CD14-positive monocyte (primary cell): ENCODE results near the gene PRUNE1. TPM values are rescaled to one million over a fixed set of nuclear protein-coding genes. Genes with fewer than 3 reads are reported as not detected.

Experiments used
- DNase-seq, 3 donors: peaks; one replicate each; pipeline ENCODE4 v3.0.0-alpha.2; 2011 to 2022
- H2AFZ ChIP-seq: 2 replicates; pipeline ENCODE4 v1.6.0; 2012; ENCODE audit warnings: mild to moderate bottlenecking, low read depth, low read length, inconsistent platforms; ENCODE audit not compliant: insufficient read depth, poor library complexity, severe bottlenecking
- H3K27ac ChIP-seq, 2 donors: 1 replicate in 1 of 2; 2 replicates in 1 of 2; pipeline ENCODE4 v1.5.1; 2012 to 2013; ENCODE audit warnings: low read length in 2 of 2, control low read depth in 1 of 2, inconsistent platforms in 1 of 2, low read depth in 1 of 2, mild to moderate bottlenecking in 1 of 2
- H3K27me3 ChIP-seq, 2 donors: one replicate each; pipeline versions ENCODE4 v1.6.0 to v1.6.1; 2011 to 2013; ENCODE audit warnings: low read length in 2 of 2; ENCODE audit not compliant: control insufficient read depth in 2 of 2, insufficient read depth in 2 of 2
- H3K36me3 ChIP-seq, 2 donors: replicated peaks in 1 of 2; 1 replicate in 1 of 2; 2 replicates in 1 of 2; pipeline versions ENCODE4 v1.5.1 to v1.6.1; 2012 to 2013; ENCODE audit warnings: low read length in 2 of 2, control low read depth in 1 of 2, inconsistent platforms in 1 of 2, mild to moderate bottlenecking in 1 of 2; ENCODE audit not compliant: insufficient read depth in 2 of 2, control insufficient read depth in 1 of 2
- H3K4me1 ChIP-seq, 2 donors: 1 replicate in 1 of 2; 2 replicates in 1 of 2; pipeline versions ENCODE4 v1.5.1 to v1.6.1; 2012 to 2013; ENCODE audit warnings: low read length in 2 of 2, control low read depth in 1 of 2, inconsistent platforms in 1 of 2, mild to moderate bottlenecking in 1 of 2, moderate library complexity in 1 of 2; ENCODE audit not compliant: insufficient read depth in 2 of 2, control insufficient read depth in 1 of 2
- H3K4me2 ChIP-seq: replicated peaks from 2 replicates; pipeline ENCODE3; 2012; ENCODE audit warnings: low read length, moderate library complexity, mild to moderate bottlenecking; ENCODE audit not compliant: poor library complexity, severe bottlenecking; ENCODE audit errors: extremely low read depth
- H3K4me3 ChIP-seq, 3 experiments: fragments of 200-600 bp in 1 of 3; sonication (generic) in 1 of 3; replicated peaks in 1 of 3; 1 replicate in 2 of 3; 2 replicates in 1 of 3; pipeline ENCODE4 v1.5.1; 2011 to 2013; ENCODE audit warnings: low read length in 3 of 3, mild to moderate bottlenecking in 3 of 3, control low read depth in 2 of 3, low read depth in 2 of 3, inconsistent platforms in 1 of 3, moderate library complexity in 1 of 3
- H3K79me2 ChIP-seq: 2 replicates; pipeline ENCODE4 v1.6.0; 2012; ENCODE audit warnings: mild to moderate bottlenecking, control low read depth, inconsistent platforms, low read length, moderate library complexity; ENCODE audit not compliant: insufficient read depth
- H3K9ac ChIP-seq: 2 replicates; pipeline ENCODE4 v1.6.0; 2017; ENCODE audit warnings: low read length, mild to moderate bottlenecking; ENCODE audit not compliant: insufficient read depth, poor library complexity, severe bottlenecking
- H3K9me3 ChIP-seq, 2 donors: replicated peaks in 1 of 2; 1 replicate in 1 of 2; 2 replicates in 1 of 2; pipeline versions ENCODE4 v1.5.1 to v1.6.1; 2012 to 2013; ENCODE audit warnings: low read length in 2 of 2, control low read depth in 1 of 2; ENCODE audit not compliant: control insufficient read depth in 1 of 2, insufficient read depth in 1 of 2
- H4K20me1 ChIP-seq: 2 replicates; pipeline ENCODE4 v1.6.0; 2012; ENCODE audit warnings: mild to moderate bottlenecking, low read length, control low read depth, moderate library complexity; ENCODE audit not compliant: insufficient read depth
- H3K27ac Mint-ChIP-seq, 7 donors: one replicate each; pipeline ENCODE4 v1.8.0; 2020; ENCODE audit warnings: mild to moderate bottlenecking in 7 of 7, mixed read lengths in 7 of 7, moderate library complexity in 6 of 7, inconsistent platforms in 2 of 7
- H3K27me3 Mint-ChIP-seq, 3 donors: one replicate each; pipeline ENCODE4 v1.8.0; 2021 to 2022; ENCODE audit warnings: low read depth in 3 of 3, mild to moderate bottlenecking in 3 of 3, mixed read lengths in 3 of 3, moderate library complexity in 3 of 3, inconsistent platforms in 1 of 3
- H3K36me3 Mint-ChIP-seq, 2 donors: one replicate each; pipeline ENCODE4 v1.8.0; 2020; ENCODE audit warnings: mixed read lengths in 2 of 2, inconsistent platforms in 1 of 2, mild to moderate bottlenecking in 1 of 2
- H3K4me1 Mint-ChIP-seq: one replicate; pipeline ENCODE4 v1.8.0; 2020; ENCODE audit warnings: mild to moderate bottlenecking, mixed read lengths
- H3K4me3 Mint-ChIP-seq, 2 donors: one replicate each; pipeline ENCODE4 v1.8.0; 2020; ENCODE audit warnings: mild to moderate bottlenecking in 2 of 2, mixed read lengths in 2 of 2, moderate library complexity in 1 of 2
- H3K9me3 Mint-ChIP-seq, 7 donors: one replicate each; pipeline ENCODE4 v1.8.0; 2020 to 2022; ENCODE audit warnings: mixed read lengths in 7 of 7, mild to moderate bottlenecking in 6 of 7, moderate library complexity in 6 of 7, inconsistent platforms in 2 of 7
- CTCF ChIP-seq: fragments of 200-600 bp; IDR thresholded peaks from one replicate; pipeline ENCODE4 v1.8.0; 2022; ENCODE audit warnings: antibody characterized with exemption, mild to moderate bottlenecking
- WGBS: methylation state at CpG from one replicate; pipeline ENCODE4 v1.1.5; 2013; ENCODE audit warnings: missing lambda C conversion rate; ENCODE audit not compliant: insufficient coverage; 5-methylcytosine and 5-hydroxymethylcytosine counted together
- intact Hi-C, 2 donors: fragments of 100-400 bp; cut with micrococcal nuclease; formaldehyde crosslinking; loops; one replicate each; pipeline versions ENCODE4 v1.15.0 to v1.15.1; 2023
- polyA plus RNA-seq, 3 donors: library from polyadenylated mRNA; depleted of rRNA in 1 of 3; unstranded in 2 of 3; stranded (reverse) in 1 of 3; fragments of 300-500 nt in 2 of 3; fragments of >200 nt in 1 of 3; fragmentation: Illumina TruSeq in 2 of 3; gene quantifications; 1 replicate in 2 of 3; 2 replicates in 1 of 3; pipeline ENCODE4 v1.2.3, GENCODE V29; 2012 to 2021

Gene PRUNE1
- polyA plus RNA-seq, 3 donors, result 8.4 to 22.8 (median 22.6) TPM

GRCh38 chr1:150965605-150966004 lies 42.6 kb upstream of the PRUNE1 start:
- H3K79me2 ChIP-seq, result peaks cover 40% of the 10 kb centered on the region
- H3K27ac ChIP-seq, result peak overlapping the region in 1 of 2 donors; percentile 3
- Mint-ChIP-seq H3K27me3 (no peaks in the 10 kb centered on the region), H3K9me3 (no peaks in the 10 kb centered on the region), H3K36me3 (peaks cover 79 to 80% of the 10 kb centered on the region in 2 donors), H3K4me1 (peaks cover 13% of the 10 kb centered on the region), H3K4me3 (no peak overlapping the region), H3K27ac (peak overlapping the region in 1 of 7 donors; percentile 63)
- intact Hi-C loops, result no loop called here
- DNase-seq, result no peak
- peaks cover 4 to 12% of the 10 kb centered on the region in 2 donors for H3K4me1 ChIP-seq
- H3K9me3 ChIP-seq, result no peaks in the 10 kb centered on the region
- H3K36me3 ChIP-seq, result peaks cover 82 to 88% of the 10 kb centered on the region in 2 donors
- H3K4me2 ChIP-seq, result no peak overlapping the region
- H3K9ac ChIP-seq, result no peak overlapping the region
- H3K4me3 ChIP-seq, result no peak overlapping the region
- WGBS, result no CpG with 5 or more reads among the region's 4 CpGs
- no peak for TF ChIP-seq CTCF
- H3K27me3 ChIP-seq, result no peaks in the 10 kb centered on the region
- H2AFZ ChIP-seq, result no peak overlapping the region
- peaks cover 85% of the 10 kb centered on the region for H4K20me1 ChIP-seq

GRCh38 chr1:150966011-150966410 lies 42.2 kb upstream of the PRUNE1 start:
- Histone ChIP-seq H2AFZ (no peak overlapping the region), H4K20me1 (peaks cover 85% of the 10 kb centered on the region), H3K4me2 (no peak overlapping the region), H3K27me3 (no peaks in the 10 kb centered on the region), H3K9ac (no peak overlapping the region), H3K4me3 (no peak overlapping the region), H3K4me1 (peaks cover 8 to 16% of the 10 kb centered on the region in 2 donors), H3K36me3 (peaks cover 78 to 84% of the 10 kb centered on the region in 2 donors), H3K9me3 (no peaks in the 10 kb centered on the region), H3K27ac (peak overlapping the region in 1 of 2 donors; percentile 64), H3K79me2 (peaks cover 44% of the 10 kb centered on the region)
- H3K9me3 Mint-ChIP-seq, result no peaks in the 10 kb centered on the region
- DNase-seq, result no peak
- no CpG with 5 or more reads among the region's 6 CpGs for WGBS
- intact Hi-C loops, result no loop called here
- peaks cover 17% of the 10 kb centered on the region for H3K4me1 Mint-ChIP-seq
- TF ChIP-seq CTCF, result no peak
- H3K4me3 Mint-ChIP-seq, result no peak overlapping the region
- no peaks in the 10 kb centered on the region for H3K27me3 Mint-ChIP-seq
- peak overlapping the region in 1 of 7 donors; percentile 54 for H3K27ac Mint-ChIP-seq
- peaks cover 75 to 76% of the 10 kb centered on the region in 2 donors for H3K36me3 Mint-ChIP-seq
